Mucosa of stomach (tissue), 1 donor: Measurements from ENCODE around the gene HPS1.

Source experiments
- H3K27me3 ChIP-seq: one replicate; pipeline ENCODE4 v1.7.0; 2013; ENCODE audit warnings: mild to moderate bottlenecking, low read length; ENCODE audit not compliant: control insufficient read depth, insufficient read depth
- H3K36me3 ChIP-seq: one replicate; pipeline ENCODE4 v1.7.0; 2013; ENCODE audit warnings: low read length; ENCODE audit not compliant: control insufficient read depth, insufficient read depth
- H3K4me1 ChIP-seq: one replicate; pipeline ENCODE4 v1.7.0; 2013; ENCODE audit warnings: mild to moderate bottlenecking, low read length; ENCODE audit not compliant: control insufficient read depth, insufficient read depth
- H3K4me3 ChIP-seq: one replicate; pipeline ENCODE4 v1.7.0; 2013; ENCODE audit warnings: low read length
- H3K9ac ChIP-seq: one replicate; pipeline ENCODE4 v1.7.0; 2013; ENCODE audit warnings: mild to moderate bottlenecking, low read length, moderate library complexity
- H3K9me3 ChIP-seq: one replicate; pipeline ENCODE4 v1.7.0; 2013; ENCODE audit warnings: mild to moderate bottlenecking, low read length, moderate library complexity; ENCODE audit not compliant: control insufficient read depth
- donor health status: Pancreatic carcinoma.

Gene HPS1

DNA sequence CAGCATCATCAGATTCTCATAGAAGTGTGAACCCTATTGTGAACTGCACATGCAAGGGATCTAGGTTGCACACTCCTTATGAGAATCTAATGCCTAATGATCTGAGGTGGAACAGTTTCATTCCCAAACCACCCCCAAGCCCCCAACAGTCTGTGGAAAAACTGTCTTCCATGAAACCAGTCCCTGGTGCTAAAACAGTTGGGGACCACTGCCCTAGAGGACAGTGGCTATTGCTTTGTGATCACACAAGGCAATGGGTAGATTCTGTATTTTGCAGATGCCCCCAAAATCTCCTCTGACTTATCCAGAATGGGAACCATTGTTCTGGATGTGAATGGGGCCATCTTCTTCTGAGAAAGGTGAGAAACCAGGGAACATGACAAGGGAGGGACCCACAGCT is 31.1 kb upstream of the HPS1 start:
- Histone ChIP-seq H3K36me3 (no peaks in the 10 kb centered on the region), H3K4me1 (no peaks in the 10 kb centered on the region), H3K9me3 (no peaks in the 10 kb centered on the region), H3K4me3 (no peak overlapping the region), H3K27me3 (no peaks in the 10 kb centered on the region), H3K9ac (no peak overlapping the region)

DNA sequence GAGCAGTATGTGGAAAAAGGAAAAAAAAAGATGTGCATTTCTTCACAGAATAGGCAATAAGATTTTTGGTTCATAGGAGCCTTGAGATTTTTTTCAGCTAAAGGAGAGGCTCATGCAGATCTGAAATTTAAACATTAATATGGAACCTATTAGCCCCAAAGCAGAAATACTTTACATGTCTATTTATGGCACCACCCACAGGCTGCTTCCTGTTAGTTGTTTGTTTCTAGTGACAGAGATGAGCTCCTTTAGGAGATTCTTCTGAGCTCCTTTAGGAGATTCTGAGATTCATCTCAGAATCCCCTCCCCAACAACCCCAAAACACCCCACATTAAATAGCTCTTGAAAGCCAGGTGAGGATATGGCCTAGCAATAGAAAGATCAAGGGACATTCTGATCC is 27.9 kb upstream of the HPS1 start:
- Histone ChIP-seq H3K36me3 (no peaks in the 10 kb centered on the region), H3K9ac (no peak overlapping the region), H3K27me3 (no peaks in the 10 kb centered on the region), H3K4me1 (no peaks in the 10 kb centered on the region), H3K4me3 (no peak overlapping the region), H3K9me3 (no peaks in the 10 kb centered on the region)

DNA sequence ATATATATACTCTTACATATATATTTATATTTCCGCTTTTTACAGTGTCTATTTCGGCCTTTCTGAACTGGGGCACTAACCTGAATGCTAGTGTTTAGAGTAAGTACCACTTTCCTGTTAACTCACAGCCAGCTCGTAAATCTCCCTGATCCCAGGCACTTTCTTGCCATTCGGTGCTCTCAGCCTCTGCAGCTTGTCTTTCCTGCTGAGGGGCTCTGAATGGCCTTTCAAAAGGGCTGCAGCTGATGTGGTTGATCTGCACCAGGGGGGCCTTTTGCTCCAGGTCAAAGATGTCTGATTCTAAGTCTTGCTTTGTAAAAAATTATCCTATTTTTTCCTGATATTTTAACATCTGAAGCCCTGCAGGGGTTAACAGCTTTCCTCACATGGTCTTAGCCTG is 25.5 kb upstream of the HPS1 start:
- Histone ChIP-seq H3K9me3 (no peaks in the 10 kb centered on the region), H3K27me3 (peaks cover 8% of the 10 kb centered on the region), H3K4me3 (no peak overlapping the region), H3K9ac (no peak overlapping the region), H3K4me1 (peaks cover 8% of the 10 kb centered on the region), H3K36me3 (no peaks in the 10 kb centered on the region)

DNA sequence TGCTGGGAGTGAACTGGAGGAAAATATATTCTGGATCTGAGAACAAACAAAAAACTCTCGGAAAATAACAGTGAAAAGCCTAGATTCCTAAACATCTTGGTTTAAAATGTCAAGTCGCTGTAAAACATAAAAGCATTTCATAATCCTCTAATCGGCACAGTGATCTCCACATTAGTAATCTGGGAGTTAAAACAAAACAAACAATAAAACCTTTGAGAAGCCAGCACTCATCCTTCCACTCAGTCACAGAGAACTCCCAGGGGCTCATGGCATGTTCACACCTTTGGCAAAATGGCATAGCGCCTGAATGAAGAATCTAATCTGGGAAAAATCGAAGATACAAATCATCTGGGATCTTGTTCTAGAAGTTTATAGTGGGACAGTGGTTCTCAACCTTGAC is 24.1 kb upstream of the HPS1 start:
- no peak overlapping the region for H3K4me3 ChIP-seq
- no peaks in the 10 kb centered on the region for H3K36me3 ChIP-seq
- peaks cover 8% of the 10 kb centered on the region for H3K4me1 ChIP-seq
- no peaks in the 10 kb centered on the region for H3K9me3 ChIP-seq
- peaks cover 8% of the 10 kb centered on the region for H3K27me3 ChIP-seq
- H3K9ac ChIP-seq = no peak overlapping the region

DNA sequence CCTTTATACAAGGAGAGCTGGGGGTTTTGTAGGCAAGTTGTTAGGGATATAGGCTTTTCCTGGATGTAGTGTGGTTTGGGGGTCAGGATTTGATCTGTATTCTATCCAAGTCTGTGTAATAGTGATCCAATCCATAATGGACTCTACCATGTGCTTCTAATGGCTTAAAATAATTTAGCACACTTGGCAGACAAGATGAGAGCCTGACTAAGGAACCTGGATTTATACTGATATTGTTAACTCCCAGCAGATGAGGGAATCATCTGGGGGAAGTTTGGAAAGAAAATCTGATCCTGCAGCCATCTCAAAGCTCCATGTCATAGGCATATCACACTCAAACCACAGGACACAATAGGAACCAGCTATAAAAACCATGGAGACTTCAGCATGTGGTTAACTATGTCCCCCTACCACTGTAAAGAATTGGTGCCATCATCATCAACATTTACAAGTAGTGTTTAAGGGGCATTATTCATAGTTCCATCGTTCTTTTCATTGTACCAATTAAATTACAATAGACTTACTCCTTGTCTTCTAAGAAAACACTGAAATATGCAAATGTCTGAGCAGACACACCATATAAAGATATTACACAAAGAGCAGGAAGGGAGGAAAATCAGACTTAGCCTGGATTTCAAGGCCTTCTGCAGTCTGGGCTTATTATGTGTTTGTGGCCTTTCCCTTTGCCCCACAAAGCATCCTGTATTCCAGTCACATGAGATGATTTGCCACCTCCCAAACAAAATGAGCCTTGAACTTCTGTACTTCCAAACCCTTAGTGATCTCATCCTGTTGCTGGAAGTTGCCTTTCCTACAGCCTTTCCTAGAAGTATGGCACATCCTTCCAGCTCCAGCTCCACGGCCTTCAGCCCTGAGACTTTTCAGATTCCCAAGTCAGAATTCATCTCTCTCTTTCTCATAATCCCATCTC is 22.5 kb upstream of the HPS1 start:
- Histone ChIP-seq H3K4me1 (peaks cover 8% of the 10 kb centered on the region), H3K36me3 (no peaks in the 10 kb centered on the region), H3K27me3 (peaks cover 8% of the 10 kb centered on the region)

DNA sequence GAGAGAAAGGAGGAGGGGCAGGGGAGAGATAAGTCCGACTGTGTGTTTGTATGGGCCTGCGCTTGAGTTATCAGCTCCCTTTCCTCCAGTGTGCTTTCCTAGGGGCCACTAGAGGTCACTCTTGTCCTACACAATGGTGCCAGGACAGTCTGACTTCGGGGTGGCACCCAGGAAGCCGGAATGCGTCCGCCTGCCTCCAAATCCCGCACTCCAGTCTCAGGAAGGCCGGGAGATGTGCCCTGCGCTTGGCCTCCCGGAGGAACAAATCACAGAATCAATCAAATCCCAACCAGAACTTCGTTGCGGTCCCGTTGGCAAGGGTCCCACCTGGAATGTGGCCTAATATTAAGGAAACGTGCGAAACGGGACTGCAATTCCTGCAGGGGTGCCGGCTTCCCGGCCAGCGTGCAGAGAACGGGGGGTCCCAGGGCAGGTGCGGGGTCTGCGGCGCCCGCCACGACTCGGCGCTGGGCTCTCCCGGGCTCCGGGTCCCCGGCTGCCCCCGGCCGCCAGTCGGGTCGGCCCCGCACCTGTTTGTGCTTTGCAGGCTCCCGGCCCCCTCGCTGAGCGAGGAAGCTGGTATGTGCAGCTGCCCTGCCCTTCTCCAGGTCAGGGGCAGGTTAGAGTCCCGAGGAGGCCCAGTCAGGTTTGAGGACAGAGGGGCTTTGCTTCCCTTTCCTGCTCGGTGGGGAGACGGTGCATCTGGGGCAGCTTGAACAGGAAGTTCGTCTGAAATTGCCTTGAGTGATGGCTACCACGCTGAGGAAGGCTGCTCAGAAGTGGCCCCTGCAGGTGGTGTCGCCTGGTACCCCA is 21.0 kb upstream of the HPS1 start:
- peaks cover 8% of the 10 kb centered on the region for H3K27me3 ChIP-seq
- H3K9me3 ChIP-seq = no peaks in the 10 kb centered on the region
- no peaks in the 10 kb centered on the region for H3K36me3 ChIP-seq
- H3K9ac ChIP-seq = peak overlapping the region; percentile 70
- peak overlapping the region; percentile 52 for H3K4me3 ChIP-seq
- H3K4me1 ChIP-seq = peaks cover 8% of the 10 kb centered on the region

More for the DNA sequence above, 22.5 kb upstream of the HPS1 start:
- no peaks in the 10 kb centered on the region for H3K9me3 ChIP-seq
- no peak overlapping the region for H3K4me3 ChIP-seq
- H3K9ac ChIP-seq = no peak overlapping the region

DNA sequence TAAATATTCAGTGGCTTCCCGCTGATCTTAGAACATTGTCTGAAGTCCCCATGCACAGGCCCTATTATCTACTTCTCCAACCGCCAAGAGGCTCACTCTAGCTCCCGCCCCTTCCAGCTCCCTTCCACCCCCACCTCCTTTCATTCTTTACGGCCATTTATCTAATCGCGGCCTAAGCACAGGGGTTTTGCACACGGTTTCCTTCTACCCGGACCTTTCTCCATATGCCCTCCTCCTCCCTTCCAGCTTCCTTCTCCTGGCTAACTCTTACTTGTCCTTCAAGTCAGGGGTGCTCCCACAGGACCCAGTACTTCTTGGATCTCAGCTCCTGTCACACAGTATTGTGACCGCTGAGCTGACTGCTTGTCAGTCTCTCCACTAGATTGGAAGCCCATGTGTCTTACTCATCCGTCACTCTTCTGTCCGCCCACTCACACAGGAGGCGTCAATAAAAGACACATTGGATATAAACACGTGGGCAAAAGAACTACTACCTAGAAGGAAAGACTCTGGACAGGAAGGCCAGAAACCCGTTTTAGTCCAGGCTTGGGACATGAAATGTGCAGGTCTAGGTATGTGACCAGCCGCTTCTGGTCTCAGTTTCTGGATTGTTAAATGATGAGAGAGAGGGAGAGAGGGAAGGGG is 20.2 kb upstream of the HPS1 start:
- Histone ChIP-seq H3K36me3 (no peaks in the 10 kb centered on the region), H3K27me3 (peaks cover 8% of the 10 kb centered on the region), H3K4me1 (peaks cover 8% of the 10 kb centered on the region), H3K9me3 (no peaks in the 10 kb centered on the region), H3K9ac (no peak overlapping the region), H3K4me3 (no peak overlapping the region)

DNA sequence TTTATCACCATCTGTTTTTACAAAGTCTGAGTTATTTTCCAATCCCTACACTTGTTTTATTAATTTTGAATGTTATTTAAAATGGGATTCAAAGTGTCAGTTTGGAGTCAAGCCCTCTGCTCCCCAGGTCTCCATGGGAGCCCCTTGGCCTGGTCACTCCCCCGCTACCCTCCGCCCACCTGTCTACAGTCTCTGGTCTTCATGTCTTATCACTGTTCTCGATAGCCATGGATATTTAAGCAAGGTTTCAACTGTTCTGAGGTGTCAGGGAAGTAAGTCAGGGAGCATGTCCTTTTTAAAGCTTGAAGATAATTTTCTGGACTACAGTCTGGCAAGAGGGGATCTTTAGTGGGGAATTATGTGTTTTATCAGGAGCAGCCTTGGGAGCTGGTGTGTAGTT is 19.1 kb upstream of the HPS1 start:
- H3K4me1 ChIP-seq = peaks cover 14% of the 10 kb centered on the region
- no peak overlapping the region for H3K9ac ChIP-seq
- peaks cover 8% of the 10 kb centered on the region for H3K27me3 ChIP-seq
- no peaks in the 10 kb centered on the region for H3K9me3 ChIP-seq
- H3K36me3 ChIP-seq = no peaks in the 10 kb centered on the region
- no peak overlapping the region for H3K4me3 ChIP-seq

DNA sequence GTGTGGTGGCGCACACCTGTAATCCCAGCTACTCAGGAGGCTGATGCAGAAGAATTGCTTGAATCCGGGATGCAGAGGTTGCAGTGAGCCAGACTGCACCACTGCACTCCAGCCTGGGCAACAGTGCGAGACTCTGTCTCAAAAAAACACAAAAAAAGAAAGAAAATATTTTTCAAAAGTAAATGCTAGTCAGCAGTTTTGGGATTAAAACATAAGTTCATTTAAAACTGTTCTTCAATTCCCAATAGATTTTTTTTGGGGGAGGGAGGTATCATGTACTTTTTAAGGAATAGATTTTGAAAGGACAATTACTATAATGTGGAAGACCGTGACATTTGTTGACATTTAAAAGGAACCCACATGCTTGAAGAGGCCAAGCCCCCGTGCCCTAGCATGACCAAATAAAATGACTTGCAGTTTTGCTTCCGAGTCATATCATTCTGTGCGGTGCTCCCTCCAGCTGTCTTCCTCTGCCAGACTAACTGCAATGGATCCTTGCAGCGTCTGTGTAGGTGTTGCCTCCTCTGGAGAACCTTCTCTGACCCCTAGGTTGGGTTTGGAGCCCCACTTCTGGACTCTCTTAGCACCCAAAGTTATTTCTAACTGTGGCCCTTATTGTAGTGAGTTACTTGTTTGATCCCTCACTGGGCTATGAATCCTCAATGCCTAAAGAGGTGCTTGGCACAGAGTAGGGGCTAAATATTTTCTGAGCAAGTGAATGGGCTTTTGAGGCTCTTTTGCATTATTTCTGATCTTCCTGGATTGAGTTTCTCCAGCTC is 17.4 kb upstream of the HPS1 start:
- peaks cover 8% of the 10 kb centered on the region for H3K27me3 ChIP-seq
- no peaks in the 10 kb centered on the region for H3K36me3 ChIP-seq
- peaks cover 24% of the 10 kb centered on the region for H3K4me1 ChIP-seq
- no peaks in the 10 kb centered on the region for H3K9me3 ChIP-seq
- H3K9ac ChIP-seq = no peak overlapping the region
- H3K4me3 ChIP-seq = no peak overlapping the region

DNA sequence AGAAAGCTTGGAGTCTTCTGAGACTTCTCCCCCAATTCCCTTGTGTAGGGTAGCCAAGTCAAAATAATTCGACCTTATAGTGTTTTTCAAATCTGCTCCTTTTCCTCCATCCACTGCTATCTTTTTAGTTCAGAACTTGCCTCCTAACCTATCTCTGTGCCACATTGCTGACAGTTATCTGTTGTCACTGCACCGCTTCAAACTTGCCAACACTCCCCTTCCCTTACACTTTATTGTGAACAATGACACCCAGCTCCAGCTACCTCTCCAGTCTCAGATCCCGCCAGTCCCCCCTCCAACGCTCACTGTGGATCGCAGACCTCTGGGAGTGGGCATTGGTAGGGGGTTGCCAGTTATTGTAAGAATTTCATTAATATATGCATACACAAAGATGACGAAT is 16.3 kb upstream of the HPS1 start:
- H3K27me3 ChIP-seq = peaks cover 5% of the 10 kb centered on the region
- no peak overlapping the region for H3K9ac ChIP-seq
- no peaks in the 10 kb centered on the region for H3K36me3 ChIP-seq
- H3K4me3 ChIP-seq = no peak overlapping the region
- no peaks in the 10 kb centered on the region for H3K9me3 ChIP-seq
- H3K4me1 ChIP-seq = peaks cover 21% of the 10 kb centered on the region

DNA sequence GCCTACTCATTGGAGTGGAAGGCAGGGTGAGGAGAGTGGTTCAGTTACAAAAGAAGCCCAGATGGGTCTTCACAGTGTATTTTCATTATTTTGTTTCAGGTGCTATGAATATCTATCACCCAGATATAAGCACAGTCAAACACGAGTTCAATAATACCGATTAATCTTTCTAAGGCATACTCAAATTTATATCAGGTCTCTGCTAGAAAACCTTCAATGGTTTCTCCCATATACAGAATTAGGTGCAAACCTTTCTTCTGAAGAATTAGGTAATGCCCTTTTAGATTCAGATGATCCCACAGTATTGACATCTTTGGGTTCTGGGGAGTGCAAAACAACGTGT is 14.7 kb upstream of the HPS1 start:
- Histone ChIP-seq H3K4me1 (peaks cover 17% of the 10 kb centered on the region), H3K9me3 (no peaks in the 10 kb centered on the region), H3K4me3 (no peak overlapping the region), H3K27me3 (peaks cover 8% of the 10 kb centered on the region), H3K36me3 (no peaks in the 10 kb centered on the region), H3K9ac (no peak overlapping the region)
